HCT116 (cell line): ENCODE results near the gene AKR1C4. TPM values are rescaled to one million over a fixed set of nuclear protein-coding genes. Genes with fewer than 3 reads are reported as not detected.

Experiments
- ATAC-seq: fragments of 200-7000 bp; cut with Tn5 transposase; 2 replicates; pipeline ENCODE4 v1.9.1; 2020; ENCODE audit warnings: mild to moderate bottlenecking, moderate library complexity
- BruUV-seq: library from RNA; stranded (reverse); fragments of 400-500 nt; replicated peaks from 2 replicates; lab custom pipeline; 2021; lab: Mats Ljungman, UMichigan
- CTCF ChIA-PET: fragments of 300-600 bp; sonication (Branson Sonifier 250); formaldehyde crosslinking; loops from one replicate; lab custom pipeline; 2021; ENCODE audit warnings: antibody characterized with exemption; lab: Charles Lee
- POLR2A ChIA-PET: fragments of 300-600, 350-600 bp; sonication (Branson Sonifier 250); formaldehyde crosslinking; loops from one replicate; lab custom pipeline; 2021; ENCODE audit warnings: antibody characterized with exemption; lab: Charles Lee
- RAD21 ChIA-PET, 2 experiments: fragments of 300-600 bp; sonication (Branson Sonifier 250); formaldehyde crosslinking; loops; one replicate each; lab custom pipeline; 2023; ENCODE audit warnings: low total read pairs in 2 of 2; ENCODE audit not compliant: uncharacterized antibody in 2 of 2, unreplicated experiment in 2 of 2, low non-redundant PET in 1 of 2; lab: Charles Lee
- DNase-seq: peaks from one replicate; pipeline ENCODE4 v3.0.0-alpha.2; 2010; ENCODE audit warnings: low read depth, low spot score
- H2AFZ ChIP-seq: fragments of 200-600 bp; shearing (Covaris generic), sonication (generic); 2 replicates; pipeline ENCODE4 v1.6.1; 2017; ENCODE audit warnings: low read depth, mixed run types, mixed read lengths, antibody characterized with exemption, low read length; ENCODE audit not compliant: poor library complexity, severe bottlenecking
- H3K27ac ChIP-seq: 2 replicates; pipeline ENCODE4 v1.5.1; 2012; ENCODE audit warnings: low read depth, low read length
- H3K27me3 ChIP-seq: fragments of 200-600 bp; sonication (generic); 2 replicates; pipeline ENCODE4 v1.6.1; 2016; ENCODE audit warnings: mixed run types, low read length, mixed read lengths; ENCODE audit not compliant: insufficient read depth
- H3K36me3 ChIP-seq, 2 experiments: fragments of 200-500 bp in 1 of 2; fragments of 200-600 bp in 1 of 2; sonication (Bioruptor generic) in 1 of 2; sonication (generic) in 1 of 2; 2 replicates each; pipeline versions ENCODE4 v1.5.1 to v1.6.1; 2014 to 2016; ENCODE audit warnings: low read length in 2 of 2, inconsistent platforms in 1 of 2, mixed read lengths in 1 of 2, mixed run types in 1 of 2; ENCODE audit not compliant: insufficient read depth in 2 of 2, control insufficient read depth in 1 of 2
- H3K4me1 ChIP-seq, 2 experiments: fragments of 200-600 bp in 1 of 2; sonication (generic) in 1 of 2; 2 replicates each; pipeline versions ENCODE4 v1.5.1 to v1.6.1; 2012 to 2017; ENCODE audit warnings: low read length in 2 of 2, inconsistent platforms in 1 of 2, mild to moderate bottlenecking in 1 of 2, mixed read lengths in 1 of 2, mixed run types in 1 of 2, moderate library complexity in 1 of 2; ENCODE audit not compliant: insufficient read depth in 2 of 2, control insufficient read depth in 1 of 2
- H3K4me2 ChIP-seq: fragments of 200-600 bp; sonication (generic); 2 replicates; pipeline ENCODE4 v1.6.1; 2017; ENCODE audit warnings: mixed run types, low read length, mixed read lengths
- H3K4me3 ChIP-seq, 2 experiments: fragments of 200-600 bp in 1 of 2; sonication (generic) in 1 of 2; replicated peaks in 1 of 2; 2 replicates each; pipeline ENCODE4 v1.5.1; 2011 to 2016; ENCODE audit warnings: low read length in 2 of 2, control low read depth in 1 of 2, low read depth in 1 of 2, mild to moderate bottlenecking in 1 of 2, mixed read lengths in 1 of 2, mixed run types in 1 of 2
- H3K79me2 ChIP-seq: fragments of 200-600 bp; sonication (generic); 2 replicates; pipeline ENCODE4 v1.6.1; 2017; ENCODE audit warnings: mild to moderate bottlenecking, mixed run types, low read length, moderate library complexity, mixed read lengths; ENCODE audit not compliant: insufficient read depth
- H3K9ac ChIP-seq: fragments of 200-600 bp; sonication (generic); 2 replicates; pipeline ENCODE4 v1.6.1; 2016; ENCODE audit warnings: low read length, mixed read lengths
- H3K9me2 ChIP-seq: fragments of 200-600 bp; sonication (generic), shearing (Covaris generic); 2 replicates; pipeline ENCODE4 v1.6.1; 2017; ENCODE audit warnings: mixed run types, mild to moderate bottlenecking, moderate library complexity; ENCODE audit not compliant: insufficient read depth
- H3K9me3 ChIP-seq, 2 experiments: fragments of 200-500 bp in 1 of 2; fragments of 200-600 bp in 1 of 2; sonication (Bioruptor generic) in 1 of 2; sonication (generic) in 1 of 2; 2 replicates each; pipeline ENCODE4 v1.6.1; 2014 to 2017; ENCODE audit warnings: low read length in 2 of 2, mixed read lengths in 2 of 2, inconsistent platforms in 1 of 2, low read depth in 1 of 2, mild to moderate bottlenecking in 1 of 2, mixed run types in 1 of 2, moderate library complexity in 1 of 2; ENCODE audit not compliant: control insufficient read depth in 1 of 2, insufficient read depth in 1 of 2
- H4K20me1 ChIP-seq: fragments of 200-600 bp; sonication (generic), shearing (Covaris generic); 2 replicates; pipeline ENCODE4 v1.6.1; 2017; ENCODE audit warnings: mixed run types, mild to moderate bottlenecking, moderate library complexity; ENCODE audit not compliant: insufficient read depth
- CBX3 ChIP-seq: IDR thresholded peaks from 2 replicates; pipeline ENCODE4 v1.6.1; 2012; ENCODE audit warnings: low read depth
- CEBPB ChIP-seq: IDR thresholded peaks from 2 replicates; pipeline ENCODE4 v1.6.1; 2012; ENCODE audit warnings: low read depth
- EGR1 ChIP-seq: IDR thresholded peaks from 2 replicates; pipeline ENCODE4 v1.6.1; 2012; ENCODE audit warnings: low read depth
- ELF1 ChIP-seq: IDR thresholded peaks from 2 replicates; pipeline ENCODE4 v1.6.1; 2012; ENCODE audit warnings: low read depth, borderline replicate concordance
- EZH2 ChIP-seq: fragments of 200-600 bp; sonication (generic); IDR thresholded peaks from 2 replicates; pipeline ENCODE4 v1.6.1; 2017; ENCODE audit warnings: antibody characterized with exemption, mixed run types
- EZH2phosphoT487 ChIP-seq: fragments of 200-600 bp; IDR thresholded peaks from 2 replicates; pipeline ENCODE4 v1.6.1; 2018; ENCODE audit warnings: antibody characterized with exemption, borderline replicate concordance
- FOSL1 ChIP-seq: IDR thresholded peaks from 2 replicates; pipeline ENCODE4 v1.6.1; 2012; ENCODE audit warnings: low read depth
- JUND ChIP-seq: IDR thresholded peaks from 2 replicates; pipeline ENCODE4 v1.6.1; 2012
- POLR2A ChIP-seq: IDR thresholded peaks from 2 replicates; pipeline ENCODE4 v1.7.0; 2011; ENCODE audit warnings: borderline replicate concordance; ENCODE audit not compliant: insufficient read depth, insufficient read length; ENCODE audit errors: extremely low read depth
- POLR2AphosphoS5 ChIP-seq: IDR thresholded peaks from 2 replicates; pipeline ENCODE4 v1.6.1; 2011; ENCODE audit warnings: mild to moderate bottlenecking, low read depth, low read length, moderate library complexity
- RAD21 ChIP-seq: IDR thresholded peaks from 2 replicates; pipeline ENCODE4 v1.6.1; 2012; ENCODE audit warnings: low read depth, mild to moderate bottlenecking
- SIN3A ChIP-seq: IDR thresholded peaks from 2 replicates; pipeline ENCODE4 v1.6.1; 2012; ENCODE audit warnings: low read depth
- SRF ChIP-seq: IDR thresholded peaks from 2 replicates; pipeline ENCODE4 v1.6.1; 2012; ENCODE audit warnings: low read depth
- TCF7L2 ChIP-seq: IDR thresholded peaks from 2 replicates; pipeline ENCODE4 v1.7.0; 2011; ENCODE audit warnings: borderline replicate concordance, inconsistent platforms; ENCODE audit not compliant: insufficient read depth, insufficient read length; ENCODE audit errors: extremely low read depth
- YY1 ChIP-seq: IDR thresholded peaks from 2 replicates; pipeline ENCODE4 v1.6.1; 2011; ENCODE audit warnings: low read length, low read depth, moderate library complexity, mild to moderate bottlenecking; ENCODE audit not compliant: insufficient replicate concordance; ENCODE audit errors: extremely low read depth
- ZFX ChIP-seq: fragments of 450-650 bp; IDR thresholded peaks from 2 replicates; pipeline ENCODE4 v1.6.1; 2017
- intact Hi-C: fragments of 100-400 bp; cut with micrococcal nuclease; formaldehyde crosslinking; loops from 2 replicates; pipeline ENCODE4 v1.10.0; 2022
- total RNA-seq: library from RNA; stranded (reverse); gene quantifications from one replicate; pipeline ENCODE4 v1.2.1, GENCODE V29; 2021; ENCODE audit not compliant: unreplicated experiment
- TF ChIP-seq, protein P1 (sequence below), 3 experiments: fragments of 200-600 bp in 1 of 3; sonication (generic) in 1 of 3; IDR thresholded peaks in 2 of 3; conservative IDR thresholded peaks in 1 of 3; 2 replicates each; pipeline ENCODE4 v1.5.1; 2012 to 2017; ENCODE audit warnings: low read depth in 2 of 3, low read length in 2 of 3, antibody characterized with exemption in 1 of 3, borderline replicate concordance in 1 of 3, control low read depth in 1 of 3, mild to moderate bottlenecking in 1 of 3, mixed read lengths in 1 of 3, mixed run types in 1 of 3, moderate library complexity in 1 of 3; ENCODE audit not compliant: insufficient read depth in 1 of 3
- TF ChIP-seq, protein P2 (sequence below): IDR thresholded peaks from 2 replicates; pipeline ENCODE4 v1.6.1; 2011; ENCODE audit warnings: mild to moderate bottlenecking, low read length, moderate library complexity; ENCODE audit not compliant: insufficient replicate concordance; ENCODE audit errors: extremely low read depth
- TF ChIP-seq, protein P3 (sequence below): IDR thresholded peaks from 2 replicates; pipeline ENCODE4 v1.6.1; 2012
- TF ChIP-seq, protein P4 (sequence below): IDR thresholded peaks from 2 replicates; pipeline ENCODE4 v1.6.1; 2012

The AKR1C4 gene
- total RNA-seq, 1 experiment from 2014 or later = not detected

DNA sequence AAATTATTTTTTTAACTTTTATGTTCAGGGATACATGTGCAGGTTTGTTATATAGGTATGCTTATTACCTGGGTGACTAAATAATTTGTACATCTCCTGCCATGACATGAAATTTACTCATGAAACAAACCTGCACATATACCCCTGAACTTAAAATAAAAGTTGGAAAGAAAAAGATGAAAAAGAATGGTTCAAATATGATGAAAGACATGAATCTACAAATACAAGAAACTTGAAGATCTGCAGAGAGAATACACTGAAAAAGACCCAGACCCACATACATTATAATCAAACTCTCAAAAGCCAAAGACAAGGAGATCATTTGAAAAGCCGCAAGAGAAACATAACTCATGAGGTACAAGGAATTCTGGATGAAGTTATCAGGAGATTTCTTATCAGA is 70.2 kb downstream of the AKR1C4 start:
- H3K79me2 ChIP-seq = no peaks in the 10 kb centered on the region
- H3K27ac ChIP-seq = no peak overlapping the region
- RAD21 ChIA-PET = no interaction called here
- peaks cover 0 to 11% of the 10 kb centered on the region in 2 experiments; a peak in 1 of 4 replicates for H3K9me3 ChIP-seq
- H3K4me1 ChIP-seq = no peaks in the 10 kb centered on the region
- no peaks in the 10 kb centered on the region for H4K20me1 ChIP-seq
- H2AFZ ChIP-seq = no peak overlapping the region
- DNase-seq (no peak), ATAC-seq (no peak)
- BruUV-seq = no TSS peak
- H3K36me3 ChIP-seq = no peaks in the 10 kb centered on the region
- CTCF ChIA-PET = no interaction called here
- no peak overlapping the region for H3K9ac ChIP-seq
- no peaks in the 10 kb centered on the region for H3K27me3 ChIP-seq
- no peaks in the 10 kb centered on the region for H3K9me2 ChIP-seq
- H3K4me2 ChIP-seq = no peak overlapping the region
- no peak overlapping the region for H3K4me3 ChIP-seq
- intact Hi-C loops = no loop called here
- TF ChIP-seq, protein P1, sequence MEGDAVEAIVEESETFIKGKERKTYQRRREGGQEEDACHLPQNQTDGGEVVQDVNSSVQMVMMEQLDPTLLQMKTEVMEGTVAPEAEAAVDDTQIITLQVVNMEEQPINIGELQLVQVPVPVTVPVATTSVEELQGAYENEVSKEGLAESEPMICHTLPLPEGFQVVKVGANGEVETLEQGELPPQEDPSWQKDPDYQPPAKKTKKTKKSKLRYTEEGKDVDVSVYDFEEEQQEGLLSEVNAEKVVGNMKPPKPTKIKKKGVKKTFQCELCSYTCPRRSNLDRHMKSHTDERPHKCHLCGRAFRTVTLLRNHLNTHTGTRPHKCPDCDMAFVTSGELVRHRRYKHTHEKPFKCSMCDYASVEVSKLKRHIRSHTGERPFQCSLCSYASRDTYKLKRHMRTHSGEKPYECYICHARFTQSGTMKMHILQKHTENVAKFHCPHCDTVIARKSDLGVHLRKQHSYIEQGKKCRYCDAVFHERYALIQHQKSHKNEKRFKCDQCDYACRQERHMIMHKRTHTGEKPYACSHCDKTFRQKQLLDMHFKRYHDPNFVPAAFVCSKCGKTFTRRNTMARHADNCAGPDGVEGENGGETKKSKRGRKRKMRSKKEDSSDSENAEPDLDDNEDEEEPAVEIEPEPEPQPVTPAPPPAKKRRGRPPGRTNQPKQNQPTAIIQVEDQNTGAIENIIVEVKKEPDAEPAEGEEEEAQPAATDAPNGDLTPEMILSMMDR (IDR thresholded peaks at IDR 0.05 in 2 of 3, conservative IDR thresholded peaks at IDR 0.05 in 1 of 3; ENCODE audit: borderline replicate concordance in 1 of 3, insufficient read depth in 1 of 3, low read depth in 2 of 3, low read length in 2 of 3) = no peak
- TF ChIP-seq JUND = no peak
- no peak for TF ChIP-seq EZH2
- no peak for TF ChIP-seq YY1
- TF ChIP-seq SRF = no peak
- TF ChIP-seq CEBPB = no peak
- no peak for TF ChIP-seq ZFX
- no peak for TF ChIP-seq EZH2phosphoT487
- TF ChIP-seq POLR2A = no peak
- TF ChIP-seq FOSL1 = no peak
- TF ChIP-seq EGR1 = no peak
- TF ChIP-seq, protein P2, sequence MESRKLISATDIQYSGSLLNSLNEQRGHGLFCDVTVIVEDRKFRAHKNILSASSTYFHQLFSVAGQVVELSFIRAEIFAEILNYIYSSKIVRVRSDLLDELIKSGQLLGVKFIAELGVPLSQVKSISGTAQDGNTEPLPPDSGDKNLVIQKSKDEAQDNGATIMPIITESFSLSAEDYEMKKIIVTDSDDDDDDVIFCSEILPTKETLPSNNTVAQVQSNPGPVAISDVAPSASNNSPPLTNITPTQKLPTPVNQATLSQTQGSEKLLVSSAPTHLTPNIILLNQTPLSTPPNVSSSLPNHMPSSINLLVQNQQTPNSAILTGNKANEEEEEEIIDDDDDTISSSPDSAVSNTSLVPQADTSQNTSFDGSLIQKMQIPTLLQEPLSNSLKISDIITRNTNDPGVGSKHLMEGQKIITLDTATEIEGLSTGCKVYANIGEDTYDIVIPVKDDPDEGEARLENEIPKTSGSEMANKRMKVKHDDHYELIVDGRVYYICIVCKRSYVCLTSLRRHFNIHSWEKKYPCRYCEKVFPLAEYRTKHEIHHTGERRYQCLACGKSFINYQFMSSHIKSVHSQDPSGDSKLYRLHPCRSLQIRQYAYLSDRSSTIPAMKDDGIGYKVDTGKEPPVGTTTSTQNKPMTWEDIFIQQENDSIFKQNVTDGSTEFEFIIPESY = no peak
- TF ChIP-seq, protein P3, sequence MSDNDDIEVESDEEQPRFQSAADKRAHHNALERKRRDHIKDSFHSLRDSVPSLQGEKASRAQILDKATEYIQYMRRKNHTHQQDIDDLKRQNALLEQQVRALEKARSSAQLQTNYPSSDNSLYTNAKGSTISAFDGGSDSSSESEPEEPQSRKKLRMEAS = no peak
- TF ChIP-seq POLR2AphosphoS5 = no peak
- TF ChIP-seq RAD21 = no peak
- no peak for TF ChIP-seq SIN3A
- no peak for TF ChIP-seq CBX3
- TF ChIP-seq, protein P4, sequence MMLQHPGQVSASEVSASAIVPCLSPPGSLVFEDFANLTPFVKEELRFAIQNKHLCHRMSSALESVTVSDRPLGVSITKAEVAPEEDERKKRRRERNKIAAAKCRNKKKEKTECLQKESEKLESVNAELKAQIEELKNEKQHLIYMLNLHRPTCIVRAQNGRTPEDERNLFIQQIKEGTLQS = no peak
- no peak for TF ChIP-seq ELF1
- no peak for TF ChIP-seq TCF7L2
- POLR2A ChIA-PET = no interaction called here
